HepG2 (cell line): ENCODE results near the gene GRM4. TPM values are rescaled to one million over a fixed set of nuclear protein-coding genes. Genes with fewer than 3 reads are reported as not detected.

Source experiments
- ATAC-seq: fragments of 200-7000 bp; cut with Tn5 transposase; 3 replicates; pipeline ENCODE4 v1.9.1; 2020; ENCODE audit warnings: mild to moderate bottlenecking, moderate library complexity
- BruUV-seq: library from RNA; stranded (reverse); fragments of 400-500 nt; replicated peaks from 2 replicates; lab custom pipeline; 2021; lab: Mats Ljungman, UMichigan
- CTCF ChIA-PET: fragments of 300-600 bp; formaldehyde crosslinking; extraction: SDS; loops from one replicate; lab custom pipeline; 2021; ENCODE audit warnings: low total read pairs, inconsistent platforms, low intra/inter-chr PET ratio; lab: Yijun Ruan, JAX
- POLR2A ChIA-PET: fragments of 350-600 bp; sonication (Branson Sonifier 250); formaldehyde crosslinking; loops from one replicate; lab custom pipeline; 2020; ENCODE audit warnings: antibody characterized with exemption, inconsistent platforms; lab: Yijun Ruan, JAX
- DNase-seq: peaks from one replicate; pipeline ENCODE4 v3.0.0-alpha.2; 2015; ENCODE audit warnings: low spot score
- FAIRE-seq: peaks from 3 replicates; lab custom pipeline; 2011; peaks lifted over from hg19 to GRCh38; lab: Jason Lieb, UNC
- H2AFZ ChIP-seq: one replicate; pipeline ENCODE4 v1.6.1; 2011; ENCODE audit warnings: low read length, inconsistent platforms
- H3K27ac ChIP-seq: fragments of 300-600 bp; 3 replicates; pipeline ENCODE4 v1.8.0; 2011; ENCODE audit warnings: mixed run types, mild to moderate bottlenecking, mixed read lengths, low read length, inconsistent platforms; ENCODE audit not compliant: insufficient read depth; ENCODE audit errors: extremely low read length
- H3K27me3 ChIP-seq, 2 experiments: fragments of 200-600 bp in 1 of 2; 2 replicates in 1 of 2; 3 replicates in 1 of 2; pipeline versions ENCODE4 v1.6.0 to v1.8.0; 2011; ENCODE audit warnings: low read length in 2 of 2, mild to moderate bottlenecking in 2 of 2, moderate library complexity in 2 of 2, inconsistent platforms in 1 of 2; ENCODE audit not compliant: insufficient read depth in 2 of 2, control insufficient read depth in 1 of 2
- H3K36me3 ChIP-seq, 2 experiments: fragments of 200-600 bp in 1 of 2; replicated peaks in 1 of 2; 2 replicates in 1 of 2; 3 replicates in 1 of 2; pipeline versions ENCODE4 v1.5.1 to v1.8.0; 2011; ENCODE audit warnings: low read length in 2 of 2, inconsistent platforms in 1 of 2; ENCODE audit not compliant: insufficient read depth in 2 of 2, control insufficient read depth in 1 of 2
- H3K4me1 ChIP-seq: 2 replicates; pipeline ENCODE4 v1.5.1; 2012; ENCODE audit warnings: low read length, inconsistent platforms; ENCODE audit not compliant: insufficient read depth
- H3K4me2 ChIP-seq: 2 replicates; pipeline ENCODE4 v1.6.0; 2011; ENCODE audit warnings: low read depth, low read length, inconsistent platforms
- H3K4me3 ChIP-seq, 3 experiments: fragments of 200-600 bp in 1 of 3; sonication (generic), shearing (Covaris generic) in 1 of 3; replicated peaks in 1 of 3; 2 replicates each; pipeline ENCODE4 v1.5.1; 2011 to 2016; ENCODE audit warnings: low read length in 3 of 3, inconsistent platforms in 2 of 3, low read depth in 2 of 3, mild to moderate bottlenecking in 2 of 3, control low read depth in 1 of 3, mixed read lengths in 1 of 3; ENCODE audit not compliant: insufficient read depth in 1 of 3
- H3K79me2 ChIP-seq: one replicate; pipeline ENCODE4 v1.6.1; 2011; ENCODE audit warnings: low read length, inconsistent platforms; ENCODE audit not compliant: insufficient read depth
- H3K9ac ChIP-seq: 2 replicates; pipeline ENCODE4 v1.6.0; 2011; ENCODE audit warnings: mild to moderate bottlenecking, low read depth, low read length, inconsistent platforms; ENCODE audit not compliant: insufficient read depth
- H3K9me3 ChIP-seq: 2 replicates; pipeline ENCODE4 v1.5.1; 2012; ENCODE audit warnings: mild to moderate bottlenecking, low read length
- H4K20me1 ChIP-seq: 2 replicates; pipeline ENCODE4 v1.6.0; 2011; ENCODE audit warnings: inconsistent platforms, mild to moderate bottlenecking, low read length, moderate library complexity; ENCODE audit not compliant: insufficient read depth
- CBFB ChIP-seq: sonication (generic); formaldehyde crosslinking; IDR thresholded peaks from 2 replicates; pipeline ENCODE4 v1.4.0; 2020; ENCODE audit warnings: missing genetic modification reagents
- GTF3A ChIP-seq: sonication (generic); formaldehyde crosslinking; conservative IDR thresholded peaks from 2 replicates; pipeline ENCODE4 v1.4.0; 2020; ENCODE audit warnings: mild to moderate bottlenecking, missing genetic modification reagents
- KAT2B ChIP-seq: fragments of 150-350 bp; IDR thresholded peaks from 2 replicates; pipeline ENCODE4 v1.6.1; 2014; ENCODE audit warnings: low read depth, low read length, borderline replicate concordance
- KDM5A ChIP-seq: fragments of 200-600 bp; sonication (generic); IDR thresholded peaks from 2 replicates; pipeline ENCODE4 v1.7.0; 2018; ENCODE audit warnings: antibody characterized with exemption, mild to moderate bottlenecking, low read length, borderline replicate concordance
- RBM22 ChIP-seq: fragments of 200-400 bp; formaldehyde crosslinking; optimal IDR thresholded peaks from 2 replicates; pipeline ENCODE3; 2017; ENCODE audit warnings: mild to moderate bottlenecking, low read length, moderate library complexity
- TOE1 ChIP-seq: sonication (generic); formaldehyde crosslinking; IDR thresholded peaks from 2 replicates; pipeline ENCODE4 v1.4.0; 2020; ENCODE audit warnings: mild to moderate bottlenecking, missing genetic modification reagents
- ZNF235 ChIP-seq: sonication (generic); formaldehyde crosslinking; IDR thresholded peaks from 2 replicates; pipeline ENCODE4 v1.8.1; 2023; ENCODE audit warnings: mild to moderate bottlenecking, missing genetic modification reagents, borderline replicate concordance
- ZNF251 ChIP-seq: sonication (generic); formaldehyde crosslinking; IDR thresholded peaks from 2 replicates; pipeline ENCODE4 v1.9.0; 2021; ENCODE audit warnings: mild to moderate bottlenecking, missing genetic modification reagents
- ZNF282 ChIP-seq: fragments of 450-650 bp; IDR thresholded peaks from 2 replicates; pipeline ENCODE4 v1.6.1; 2018; ENCODE audit not compliant: partially characterized antibody
- ZNF44 ChIP-seq: sonication (generic); formaldehyde crosslinking; IDR thresholded peaks from 2 replicates; pipeline ENCODE4 v1.5.1; 2020; ENCODE audit warnings: mild to moderate bottlenecking, missing genetic modification reagents
- ZNF772 ChIP-seq: sonication (generic); formaldehyde crosslinking; IDR thresholded peaks from 2 replicates; pipeline ENCODE4 v1.5.0; 2020; ENCODE audit warnings: mild to moderate bottlenecking, missing genetic modification reagents
- ZNF782 ChIP-seq: sonication (generic); formaldehyde crosslinking; IDR thresholded peaks from 2 replicates; pipeline ENCODE4 v1.4.0; 2020; ENCODE audit warnings: missing genetic modification reagents, mild to moderate bottlenecking, borderline replicate concordance
- ZNF891 ChIP-seq: sonication (generic); formaldehyde crosslinking; IDR thresholded peaks from 2 replicates; pipeline ENCODE4 v1.5.0; 2020; ENCODE audit warnings: mild to moderate bottlenecking, missing genetic modification reagents
- ZSCAN25 ChIP-seq: sonication (generic); formaldehyde crosslinking; IDR thresholded peaks from 2 replicates; pipeline ENCODE4 v1.8.0; 2022; ENCODE audit warnings: mild to moderate bottlenecking, missing genetic modification reagents
- WGBS: methylation state at CpG from one replicate; pipeline ENCODE4 v1.1.6; 2017; ENCODE audit warnings: low lambda C conversion rate; 5-methylcytosine and 5-hydroxymethylcytosine counted together
- in situ Hi-C: cut with HindIII; loops from 2 replicates; pipeline ENCODE4 v1.10.0; 2017; ENCODE audit warnings: low pct_unique_long_range_greater_than_20kb; ENCODE audit not compliant: extremely low pct_ligation_motif_present
- intact Hi-C: fragments of 100-400 bp; cut with micrococcal nuclease; formaldehyde crosslinking; loops from one replicate; pipeline ENCODE4 v1.10.0; 2022; ENCODE audit not compliant: unreplicated experiment
- polyA plus RNA-seq, 8 experiments: library from polyadenylated mRNA; depleted of rRNA in 3 of 8; stranded (reverse) in 7 of 8; unstranded in 1 of 8; fragments of >200 nt; fragmentation: Illumina TruSeq in 4 of 8; extraction: Trizol in 4 of 8; gene quantifications; 2 replicates each; pipeline versions ENCODE4 v1.2.1 to v1.2.3, GENCODE V29; 2011 to 2016; ENCODE audit warnings: low read depth in 4 of 8, missing spikeins in 1 of 8, mixed read lengths in 1 of 8; ENCODE audit not compliant: insufficient read depth in 1 of 8
- total RNA-seq, 5 experiments: library from RNA; depleted of rRNA; stranded (reverse); fragments of >200 nt; fragmentation: Illumina TruSeq; extraction: Trizol; gene quantifications; 2 replicates each; pipeline ENCODE4 v1.2.3, GENCODE V29; 2016; ENCODE audit warnings: low read depth in 1 of 5
- TF ChIP-seq, protein P1 (sequence below): IDR thresholded peaks from 2 replicates; pipeline ENCODE4 v1.6.1; 2018; ENCODE audit warnings: missing genetic modification reagents, mild to moderate bottlenecking, missing compliant biosample characterization
- TF ChIP-seq, protein P2 (sequence below): sonication (generic); formaldehyde crosslinking; IDR thresholded peaks from 2 replicates; pipeline ENCODE4 v1.5.1; 2020; ENCODE audit warnings: missing genetic modification reagents, mild to moderate bottlenecking, borderline replicate concordance
- TF ChIP-seq, protein P3 (sequence below): IDR thresholded peaks from 2 replicates; pipeline ENCODE4 v1.6.1; 2016; ENCODE audit warnings: mild to moderate bottlenecking
- TF ChIP-seq, protein P4 (sequence below): sonication (generic); formaldehyde crosslinking; IDR thresholded peaks from 2 replicates; pipeline ENCODE4 v1.4.0; 2020; ENCODE audit warnings: mild to moderate bottlenecking, missing genetic modification reagents
- TF ChIP-seq, protein P5 (sequence below): sonication (generic); formaldehyde crosslinking; IDR thresholded peaks from 2 replicates; pipeline ENCODE4 v1.4.0; 2020; ENCODE audit warnings: mild to moderate bottlenecking, missing genetic modification reagents

GRM4 gene
- total and polyA plus RNA-seq, 2 of the 13 experiments (the other 11 are each of a cell fraction or from before 2014, with no cell fraction given) = not detected

DNA sequence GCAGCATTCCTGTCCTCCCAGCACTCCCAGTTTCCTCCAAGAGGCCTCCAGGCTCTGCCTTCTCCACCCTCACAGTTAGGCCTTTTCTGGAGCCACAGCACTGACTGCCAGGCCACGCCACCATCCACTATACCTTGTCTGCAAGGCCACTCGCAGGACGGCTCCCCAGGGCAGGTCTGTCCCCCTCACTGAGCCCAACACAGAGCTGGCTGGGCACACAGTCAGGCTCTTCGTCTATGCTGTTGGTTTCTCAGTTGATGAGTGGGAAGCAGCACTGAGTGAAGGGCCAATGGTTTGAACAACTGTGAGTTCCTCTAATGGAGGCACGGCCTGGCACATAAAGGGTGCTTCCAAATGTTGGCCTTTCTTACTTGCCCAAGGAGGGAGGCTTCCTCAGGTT lies 95.2 kb downstream of the GRM4 start:
- no TSS peak for BruUV-seq
- Histone ChIP-seq H3K27me3 (peaks cover 5 to 55% of the 10 kb centered on the region in 2 experiments), H3K9ac (no peak overlapping the region), H3K4me3 (no peak overlapping the region), H3K36me3 (no peaks in the 10 kb centered on the region), H3K4me1 (no peaks in the 10 kb centered on the region), H2AFZ (no peak overlapping the region), H3K4me2 (no peak overlapping the region), H3K9me3 (no peaks in the 10 kb centered on the region), H3K79me2 (no peaks in the 10 kb centered on the region), H4K20me1 (peaks cover 7% of the 10 kb centered on the region), H3K27ac (no peak overlapping the region)
- ChIA-PET CTCF (no interaction called here), POLR2A (no interaction called here)
- TF ChIP-seq ZNF251 (CRISPR knock-in tag) (no peak), ZNF44 (CRISPR knock-in tag) (no peak), ZNF282 (no peak), ZNF772 (no peak), ZSCAN25 (CRISPR knock-in tag) (no peak), RBM22 (no peak), KAT2B (no peak), KDM5A (no peak), ZNF782 (CRISPR knock-in tag) (no peak), ZNF891 (no peak), GTF3A (CRISPR knock-in tag) (no peak), CBFB (no peak), ZNF235 (CRISPR knock-in tag) (no peak), TOE1 (CRISPR knock-in tag) (no peak)
- TF ChIP-seq, protein P1, sequence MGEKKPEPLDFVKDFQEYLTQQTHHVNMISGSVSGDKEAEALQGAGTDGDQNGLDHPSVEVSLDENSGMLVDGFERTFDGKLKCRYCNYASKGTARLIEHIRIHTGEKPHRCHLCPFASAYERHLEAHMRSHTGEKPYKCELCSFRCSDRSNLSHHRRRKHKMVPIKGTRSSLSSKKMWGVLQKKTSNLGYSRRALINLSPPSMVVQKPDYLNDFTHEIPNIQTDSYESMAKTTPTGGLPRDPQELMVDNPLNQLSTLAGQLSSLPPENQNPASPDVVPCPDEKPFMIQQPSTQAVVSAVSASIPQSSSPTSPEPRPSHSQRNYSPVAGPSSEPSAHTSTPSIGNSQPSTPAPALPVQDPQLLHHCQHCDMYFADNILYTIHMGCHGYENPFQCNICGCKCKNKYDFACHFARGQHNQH = no peak
- TF ChIP-seq, protein P2, sequence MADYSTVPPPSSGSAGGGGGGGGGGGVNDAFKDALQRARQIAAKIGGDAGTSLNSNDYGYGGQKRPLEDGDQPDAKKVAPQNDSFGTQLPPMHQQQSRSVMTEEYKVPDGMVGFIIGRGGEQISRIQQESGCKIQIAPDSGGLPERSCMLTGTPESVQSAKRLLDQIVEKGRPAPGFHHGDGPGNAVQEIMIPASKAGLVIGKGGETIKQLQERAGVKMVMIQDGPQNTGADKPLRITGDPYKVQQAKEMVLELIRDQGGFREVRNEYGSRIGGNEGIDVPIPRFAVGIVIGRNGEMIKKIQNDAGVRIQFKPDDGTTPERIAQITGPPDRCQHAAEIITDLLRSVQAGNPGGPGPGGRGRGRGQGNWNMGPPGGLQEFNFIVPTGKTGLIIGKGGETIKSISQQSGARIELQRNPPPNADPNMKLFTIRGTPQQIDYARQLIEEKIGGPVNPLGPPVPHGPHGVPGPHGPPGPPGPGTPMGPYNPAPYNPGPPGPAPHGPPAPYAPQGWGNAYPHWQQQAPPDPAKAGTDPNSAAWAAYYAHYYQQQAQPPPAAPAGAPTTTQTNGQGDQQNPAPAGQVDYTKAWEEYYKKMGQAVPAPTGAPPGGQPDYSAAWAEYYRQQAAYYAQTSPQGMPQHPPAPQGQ (CRISPR knock-in tag) = no peak
- TF ChIP-seq, protein P3, sequence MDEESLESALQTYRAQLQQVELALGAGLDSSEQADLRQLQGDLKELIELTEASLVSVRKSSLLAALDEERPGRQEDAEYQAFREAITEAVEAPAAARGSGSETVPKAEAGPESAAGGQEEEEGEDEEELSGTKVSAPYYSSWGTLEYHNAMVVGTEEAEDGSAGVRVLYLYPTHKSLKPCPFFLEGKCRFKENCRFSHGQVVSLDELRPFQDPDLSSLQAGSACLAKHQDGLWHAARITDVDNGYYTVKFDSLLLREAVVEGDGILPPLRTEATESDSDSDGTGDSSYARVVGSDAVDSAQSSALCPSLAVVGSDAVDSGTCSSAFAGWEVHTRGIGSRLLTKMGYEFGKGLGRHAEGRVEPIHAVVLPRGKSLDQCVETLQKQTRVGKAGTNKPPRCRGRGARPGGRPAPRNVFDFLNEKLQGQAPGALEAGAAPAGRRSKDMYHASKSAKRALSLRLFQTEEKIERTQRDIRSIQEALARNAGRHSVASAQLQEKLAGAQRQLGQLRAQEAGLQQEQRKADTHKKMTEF (CRISPR knock-in tag) = no peak
- TF ChIP-seq, protein P4, sequence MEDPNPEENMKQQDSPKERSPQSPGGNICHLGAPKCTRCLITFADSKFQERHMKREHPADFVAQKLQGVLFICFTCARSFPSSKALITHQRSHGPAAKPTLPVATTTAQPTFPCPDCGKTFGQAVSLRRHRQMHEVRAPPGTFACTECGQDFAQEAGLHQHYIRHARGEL (CRISPR knock-in tag) = no peak
- TF ChIP-seq, protein P5, sequence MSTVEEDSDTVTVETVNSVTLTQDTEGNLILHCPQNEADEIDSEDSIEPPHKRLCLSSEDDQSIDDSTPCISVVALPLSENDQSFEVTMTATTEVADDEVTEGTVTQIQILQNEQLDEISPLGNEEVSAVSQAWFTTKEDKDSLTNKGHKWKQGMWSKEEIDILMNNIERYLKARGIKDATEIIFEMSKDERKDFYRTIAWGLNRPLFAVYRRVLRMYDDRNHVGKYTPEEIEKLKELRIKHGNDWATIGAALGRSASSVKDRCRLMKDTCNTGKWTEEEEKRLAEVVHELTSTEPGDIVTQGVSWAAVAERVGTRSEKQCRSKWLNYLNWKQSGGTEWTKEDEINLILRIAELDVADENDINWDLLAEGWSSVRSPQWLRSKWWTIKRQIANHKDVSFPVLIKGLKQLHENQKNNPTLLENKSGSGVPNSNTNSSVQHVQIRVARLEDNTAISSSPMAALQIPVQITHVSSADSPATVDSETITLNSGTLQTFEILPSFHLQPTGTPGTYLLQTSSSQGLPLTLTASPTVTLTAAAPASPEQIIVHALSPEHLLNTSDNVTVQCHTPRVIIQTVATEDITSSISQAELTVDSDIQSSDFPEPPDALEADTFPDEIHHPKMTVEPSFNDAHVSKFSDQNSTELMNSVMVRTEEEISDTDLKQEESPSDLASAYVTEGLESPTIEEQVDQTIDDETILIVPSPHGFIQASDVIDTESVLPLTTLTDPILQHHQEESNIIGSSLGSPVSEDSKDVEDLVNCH (CRISPR knock-in tag) = no peak
- ATAC-seq (no peak), FAIRE-seq (no peak), DNase-seq (no peak)
- in situ Hi-C loops (no loop called here), intact Hi-C loops (no loop called here)
- WGBS = 4% methylated on average over 4 of the region's 5 CpGs
